Colonic mucosa (tissue), 4 donors: Measurements from ENCODE around the gene TMEM237. TPM values are rescaled to one million over a fixed set of nuclear protein-coding genes. Genes with fewer than 3 reads are reported as not detected.

ENCODE experiments used
- DNase-seq: peaks from one replicate; pipeline ENCODE4 v3.0.0-alpha.2; 2020
- H3K27ac ChIP-seq: fragments of 200-600 bp; one replicate; pipeline ENCODE4 v1.8.0; 2021
- H3K27me3 ChIP-seq: fragments of 200-600 bp; one replicate; pipeline ENCODE4 v1.8.0; 2021
- H3K36me3 ChIP-seq: fragments of 200-600 bp; one replicate; pipeline ENCODE4 v1.8.0; 2021
- H3K4me1 ChIP-seq: fragments of 200-600 bp; one replicate; pipeline ENCODE4 v1.8.0; 2021; ENCODE audit warnings: mild to moderate bottlenecking
- H3K4me3 ChIP-seq: fragments of 200-600 bp; one replicate; pipeline ENCODE4 v1.8.0; 2021
- H3K9ac ChIP-seq, 2 donors: one replicate each; pipeline ENCODE4 v1.7.0; 2013; ENCODE audit warnings: control low read depth in 2 of 2, low read depth in 2 of 2, low read length in 2 of 2
- H3K9me3 ChIP-seq: fragments of 200-600 bp; one replicate; pipeline ENCODE4 v1.8.0; 2021
- CTCF ChIP-seq: fragments of 200-600 bp; IDR thresholded peaks from one replicate; pipeline ENCODE4 v1.8.0; 2022; ENCODE audit warnings: antibody characterized with exemption, mild to moderate bottlenecking
- intact Hi-C: fragments of 100-400 bp; cut with DNase I; formaldehyde crosslinking; loops from one replicate; pipeline ENCODE4 v1.14.1; 2022
- total RNA-seq, 2 donors: library from RNA; stranded (reverse); fragmentation: NEBNext Ultra II Directional in 1 of 2; extraction: Animal tissue kit (Norgen Biotek cat#: 25700) in 1 of 2; gene quantifications; one replicate each; pipeline ENCODE4 v1.2.1, GENCODE V29; 2021
- donor health status: healthy.
- donor health status: DM: no; HTN: no; CAD: no.
- donor health status: DM: no; HTN: no; CAD: no.

Gene TMEM237
- total RNA-seq, 2 donors from 2014 or later, result 4.5 to 7.1 TPM

GRCh38 chr2:201664334-201664733, 21.0 kb upstream of the TMEM237 start:
- TF ChIP-seq CTCF, result no peak
- Histone ChIP-seq H3K36me3 (no peaks in the 10 kb centered on the region), H3K27ac (no peak overlapping the region), H3K27me3 (no peaks in the 10 kb centered on the region), H3K4me1 (no peaks in the 10 kb centered on the region), H3K9me3 (no peaks in the 10 kb centered on the region), H3K9ac (no peak overlapping the region), H3K4me3 (no peak overlapping the region)
- intact Hi-C loops, result no loop called here
- no peak for DNase-seq

GRCh38 chr2:201661366-201661765, 18.1 kb upstream of the TMEM237 start:
- intact Hi-C loops, result no loop called here
- no peaks in the 10 kb centered on the region for H3K9me3 ChIP-seq
- no peak overlapping the region for H3K9ac ChIP-seq
- no peak for DNase-seq
- H3K27ac ChIP-seq, result no peak overlapping the region
- H3K4me1 ChIP-seq, result no peaks in the 10 kb centered on the region
- no peaks in the 10 kb centered on the region for H3K36me3 ChIP-seq
- no peak overlapping the region for H3K4me3 ChIP-seq
- H3K27me3 ChIP-seq, result no peaks in the 10 kb centered on the region
- no peak for TF ChIP-seq CTCF

GRCh38 chr2:201660293-201660895, 17.1 kb upstream of the TMEM237 start:
- H3K9me3 ChIP-seq, result no peaks in the 10 kb centered on the region
- DNase-seq, result no peak
- no peak overlapping the region for H3K4me3 ChIP-seq
- no peaks in the 10 kb centered on the region for H3K36me3 ChIP-seq
- no peak for TF ChIP-seq CTCF
- H3K27me3 ChIP-seq, result no peaks in the 10 kb centered on the region
- intact Hi-C loops, result no loop called here
- no peak overlapping the region for H3K9ac ChIP-seq
- H3K4me1 ChIP-seq, result no peaks in the 10 kb centered on the region
- H3K27ac ChIP-seq, result no peak overlapping the region

GRCh38 chr2:201656740-201657139, 13.4 kb upstream of the TMEM237 start:
- no peak for TF ChIP-seq CTCF
- H3K27me3 ChIP-seq, result no peaks in the 10 kb centered on the region
- no peaks in the 10 kb centered on the region for H3K9me3 ChIP-seq
- no peak overlapping the region for H3K9ac ChIP-seq
- no peaks in the 10 kb centered on the region for H3K4me1 ChIP-seq
- intact Hi-C loops, result no loop called here
- H3K27ac ChIP-seq, result no peak overlapping the region
- no peak overlapping the region for H3K4me3 ChIP-seq
- DNase-seq, result no peak
- H3K36me3 ChIP-seq, result no peaks in the 10 kb centered on the region

GRCh38 chr2:201656102-201656501, 12.8 kb upstream of the TMEM237 start:
- intact Hi-C loops, result no loop called here
- Histone ChIP-seq H3K9ac (no peak overlapping the region), H3K36me3 (no peaks in the 10 kb centered on the region), H3K27ac (no peak overlapping the region), H3K4me1 (no peaks in the 10 kb centered on the region), H3K27me3 (no peaks in the 10 kb centered on the region), H3K4me3 (no peak overlapping the region), H3K9me3 (no peaks in the 10 kb centered on the region)
- no peak for DNase-seq
- TF ChIP-seq CTCF, result no peak
